ENCODE results near the gene CCDC141. TPM values are rescaled to one million over a fixed set of nuclear protein-coding genes. Genes with fewer than 3 reads are reported as not detected.
A peak's percentile ranks its signal among the peaks of the same experiment; 100 is the strongest.
"Not testable (repeated sequence)": the region's sequence is repeated elsewhere in the genome, so short reads cannot be mapped to it uniquely, and the experiment has no call there.

CCDC141 gene
- total RNA-seq: 1 to 10 TPM in 2 of 4 donors, under 1 TPM in 2; 0.08 to 1.3 (median 0.73) TPM

- no peaks in the 10 kb centered on the region for H3K27me3 ChIP-seq
- H3K36me3 ChIP-seq: no peaks in the 10 kb centered on the region
- no peaks in the 10 kb centered on the region for H3K4me1 ChIP-seq
- H3K27ac ChIP-seq: no peak within 1 kb of the TSS
- H3K9me3 ChIP-seq: no peaks in the 10 kb centered on the region
- H3K4me3 ChIP-seq: peak within 1 kb of the TSS; percentile 24
- WGBS: 45% methylated on average over 12 of the region's 12 CpGs
- TF ChIP-seq POLR2AphosphoS5 (IDR thresholded peaks at IDR 0.05) (no peak), CTCF (IDR thresholded peaks at IDR 0.05) (no peak), EP300 (IDR thresholded peaks at IDR 0.05) (no peak), POLR2A (IDR thresholded peaks at IDR 0.05) (no peak)
- DNase-seq (ENCODE audit: low spot score in 2 of 2): no peak
These were observed at the start of gene CCDC141 for GRCh38 chr2:179049546-179050311. Gene CCDC141, minus strand, starts transcription at chr2:179050137. Its CDS starts 196 bp downstream, at chr2:179049941.

GRCh38 chr2:179098080-179098689 is 48.2 kb upstream of the CCDC141 start:
- 86% methylated on average over 4 of the region's 4 CpGs for WGBS
- TF ChIP-seq POLR2A (IDR thresholded peaks at IDR 0.05): no peak
- no peak for TF ChIP-seq CTCF (IDR thresholded peaks at IDR 0.05)
- TF ChIP-seq EP300 (IDR thresholded peaks at IDR 0.05): no peak
- no peak for TF ChIP-seq POLR2AphosphoS5 (IDR thresholded peaks at IDR 0.05)
- Histone ChIP-seq H3K36me3 (peaks cover 3% of the 10 kb centered on the region), H3K9me3 (no peaks in the 10 kb centered on the region), H3K27me3 (no peaks in the 10 kb centered on the region), H3K27ac (no peak overlapping the region), H3K4me1 (no peaks in the 10 kb centered on the region), H3K4me3 (no peak overlapping the region)
- no peak for DNase-seq (ENCODE audit: low spot score in 2 of 2)

GRCh38 chr2:179097131-179097530 is 47.2 kb upstream of the CCDC141 start:
- no peaks in the 10 kb centered on the region for H3K27me3 ChIP-seq
- H3K36me3 ChIP-seq: no peaks in the 10 kb centered on the region
- 100% methylated on average over 1 of the region's 1 CpG for WGBS
- H3K4me3 ChIP-seq: no peak overlapping the region
- no peak for DNase-seq (ENCODE audit: low spot score in 2 of 2)
- no peak overlapping the region for H3K27ac ChIP-seq
- no peaks in the 10 kb centered on the region for H3K9me3 ChIP-seq
- TF ChIP-seq EP300 (IDR thresholded peaks at IDR 0.05): no peak
- no peak for TF ChIP-seq POLR2A (IDR thresholded peaks at IDR 0.05)
- no peak for TF ChIP-seq POLR2AphosphoS5 (IDR thresholded peaks at IDR 0.05)
- TF ChIP-seq CTCF (IDR thresholded peaks at IDR 0.05): no peak
- no peaks in the 10 kb centered on the region for H3K4me1 ChIP-seq

GRCh38 chr2:179096090-179096489 is 46.2 kb upstream of the CCDC141 start:
- H3K9me3 ChIP-seq: no peaks in the 10 kb centered on the region
- H3K4me3 ChIP-seq: no peak overlapping the region
- no peaks in the 10 kb centered on the region for H3K36me3 ChIP-seq
- H3K4me1 ChIP-seq: no peaks in the 10 kb centered on the region
- DNase-seq (ENCODE audit: low spot score in 2 of 2): no peak
- H3K27me3 ChIP-seq: no peaks in the 10 kb centered on the region
- H3K27ac ChIP-seq: no peak overlapping the region
- TF ChIP-seq POLR2A (IDR thresholded peaks at IDR 0.05): no peak
- TF ChIP-seq EP300 (IDR thresholded peaks at IDR 0.05): no peak
- TF ChIP-seq POLR2AphosphoS5 (IDR thresholded peaks at IDR 0.05): no peak
- TF ChIP-seq CTCF (IDR thresholded peaks at IDR 0.05): no peak
- 66% methylated on average over 3 of the region's 3 CpGs for WGBS

- H3K36me3 ChIP-seq; H3K4me1 ChIP-seq; H3K27me3 ChIP-seq; H3K9me3 ChIP-seq; H3K27ac ChIP-seq; H3K4me3 ChIP-seq; DNase-seq (ENCODE audit: low spot score in 2 of 2): not testable (repeated sequence)
- 91% methylated on average over 4 of the region's 4 CpGs for WGBS
These were observed 43.0 kb upstream of the CCDC141 start for GRCh38 chr2:179092912-179093311.
